G401 (cell line): ENCODE data around the gene C2orf80. TPM values are rescaled to one million over a fixed set of nuclear protein-coding genes. Genes with fewer than 3 reads are reported as not detected.

Source experiments
- DNase-seq: peaks from one replicate; pipeline ENCODE4 v3.0.0-alpha.2; 2015; ENCODE audit warnings: low spot score
- in situ Hi-C: cut with HindIII; loops from 2 replicates; pipeline ENCODE4 v1.10.0; 2016; ENCODE audit warnings: low sequenced_read_pairs, mixed read lengths
- total RNA-seq: library from RNA; depleted of rRNA; stranded (reverse); fragments of >200 nt; shearing (Covaris generic); gene quantifications from 2 replicates; pipeline ENCODE4 v1.2.3, GENCODE V29; 2014

C2orf80 gene
- total RNA-seq, 1 experiment from 2014 or later = 30.2 TPM

GRCh38 chr2:208183972-208184705, 5.7 kb downstream of the C2orf80 start:
- no peak for DNase-seq
- in situ Hi-C loops = no loop called here

GRCh38 chr2:208183526-208183925, 6.3 kb downstream of the C2orf80 start:
- no peak for DNase-seq
- in situ Hi-C loops = no loop called here

GRCh38 chr2:208182835-208183234, 7.0 kb downstream of the C2orf80 start:
- peak; percentile 15 for DNase-seq
- in situ Hi-C loops = no loop called here

GRCh38 chr2:208179028-208179609, 10.7 kb downstream of the C2orf80 start:
- DNase-seq = no peak
- in situ Hi-C loops = no loop called here

DNA sequence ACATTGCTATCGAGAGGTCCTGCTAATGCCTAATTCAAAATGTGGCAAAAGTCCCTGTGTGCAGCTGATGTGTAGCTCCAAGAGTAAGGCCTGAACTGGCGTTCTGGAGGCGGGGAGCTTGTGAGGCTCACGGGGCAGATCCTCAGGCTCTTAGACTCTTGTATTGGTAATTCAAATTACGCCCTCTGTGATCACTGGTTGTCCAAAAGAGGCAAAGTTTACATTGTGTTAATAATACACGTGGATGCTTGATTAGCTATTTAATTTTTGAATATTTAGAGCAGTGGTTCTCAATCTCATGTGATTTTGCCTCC, 14.0 kb downstream of the C2orf80 start:
- in situ Hi-C loops = no loop called here
- no peak for DNase-seq

GRCh38 chr2:208175069-208175839, 14.6 kb downstream of the C2orf80 start:
- peak; percentile 81 for DNase-seq
- in situ Hi-C loops = no loop called here

- no peak for DNase-seq
- in situ Hi-C loops = no loop called here
These were observed 15.7 kb downstream of the C2orf80 start for GRCh38 chr2:208174144-208174543.

DNA sequence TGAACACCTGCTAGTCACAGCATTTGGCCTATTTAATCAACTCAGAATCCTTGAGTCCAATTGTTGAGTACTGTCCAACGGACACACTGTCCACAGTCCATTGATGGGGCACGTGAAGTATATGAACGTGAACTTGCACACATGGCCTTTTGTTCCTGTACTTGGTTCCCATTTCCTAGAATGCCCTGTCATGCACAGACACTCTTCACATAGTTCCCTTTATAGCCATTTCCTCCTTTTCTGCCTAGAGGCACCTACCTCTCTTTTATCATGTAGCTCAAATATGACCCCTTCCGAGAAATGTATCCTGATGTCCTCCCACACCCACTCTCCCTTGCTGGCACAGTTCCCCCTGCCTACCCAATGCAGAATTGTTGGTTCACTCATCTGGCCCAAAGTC, 17.7 kb downstream of the C2orf80 start:
- in situ Hi-C loops = no loop called here

GRCh38 chr2:208164951-208165755, 24.7 kb downstream of the C2orf80 start:
- in situ Hi-C loops = no loop called here

More for the DNA sequence above, 17.7 kb downstream of the C2orf80 start:
- no peak for DNase-seq

DNA sequence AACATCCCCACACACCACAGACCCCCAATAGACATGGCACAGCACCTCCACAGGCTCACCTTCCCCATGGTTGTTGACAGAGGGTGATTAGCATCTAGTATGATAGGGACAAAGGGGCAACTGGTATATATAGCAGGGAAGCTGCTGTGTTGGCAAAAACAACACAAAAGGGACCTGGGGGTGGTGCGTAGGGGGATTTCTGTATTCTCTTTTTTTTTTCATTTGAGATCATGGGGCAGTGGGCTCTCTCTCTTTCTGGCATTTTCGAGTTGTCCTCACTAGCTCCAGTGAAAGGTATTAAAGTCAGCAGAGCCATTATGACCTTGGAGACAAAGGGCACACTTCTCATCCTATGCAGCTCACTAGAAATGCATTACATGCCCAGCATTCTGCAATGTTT, 26.3 kb downstream of the C2orf80 start, which contains the start of gene CRYGA:
Gene CRYGA (minus strand): TSS at position 101 of the 400 bp plus-strand sequence. CDS start 33 bp downstream, at position 68.
- in situ Hi-C loops = no loop called here
- DNase-seq = no peak

More at GRCh38 chr2:208164951-208165755, 24.7 kb downstream of the C2orf80 start:
- no peak for DNase-seq

DNA sequence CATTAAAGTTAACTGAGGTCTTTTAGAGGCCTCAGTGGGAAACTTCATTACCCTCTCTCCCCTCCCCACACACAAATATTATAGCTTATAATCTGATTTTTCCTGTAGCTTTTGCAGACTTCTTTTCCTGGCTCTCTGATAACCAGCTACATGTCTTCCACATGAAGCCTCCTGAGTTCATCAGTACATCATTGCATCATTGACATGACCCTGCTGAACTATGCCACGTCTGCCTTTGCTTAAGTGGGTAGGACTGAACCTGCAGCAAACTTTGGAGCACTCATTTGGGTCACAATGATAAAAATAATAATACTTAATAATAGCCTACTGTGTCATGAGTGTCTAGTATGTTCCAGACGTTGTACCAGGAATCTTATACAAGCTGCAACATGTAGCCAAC, 33.4 kb downstream of the C2orf80 start:
- in situ Hi-C loops = no loop called here

DNA sequence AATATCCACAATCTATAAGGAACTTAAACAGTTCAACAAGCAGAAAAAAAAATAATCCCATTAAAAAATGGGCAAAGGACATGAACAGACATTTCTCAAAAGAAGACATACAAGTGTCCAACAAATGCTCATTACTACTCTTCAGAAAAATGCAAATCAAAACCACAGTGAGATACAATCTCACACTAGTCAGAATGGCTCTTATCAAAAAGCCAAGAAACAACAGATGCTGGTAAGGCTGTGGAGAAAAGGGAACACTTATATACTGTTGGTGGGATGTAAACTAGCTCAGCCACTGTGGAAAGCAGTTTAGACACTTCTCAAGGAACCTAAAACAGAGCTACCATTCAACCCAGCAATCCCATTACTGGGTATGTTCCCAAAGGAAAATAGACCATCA, 36.7 kb downstream of the C2orf80 start:
- no peak for DNase-seq

More for the DNA sequence above, 33.4 kb downstream of the C2orf80 start:
- DNase-seq = no peak

GRCh38 chr2:208150956-208151355, 38.9 kb downstream of the C2orf80 start:
- in situ Hi-C loops = no loop called here

More for the DNA sequence above, 36.7 kb downstream of the C2orf80 start:
- in situ Hi-C loops = no loop called here

GRCh38 chr2:208150094-208150493, 39.7 kb downstream of the C2orf80 start:
- DNase-seq = no peak
- in situ Hi-C loops = no loop called here

More at GRCh38 chr2:208150956-208151355, 38.9 kb downstream of the C2orf80 start:
- no peak for DNase-seq

DNA sequence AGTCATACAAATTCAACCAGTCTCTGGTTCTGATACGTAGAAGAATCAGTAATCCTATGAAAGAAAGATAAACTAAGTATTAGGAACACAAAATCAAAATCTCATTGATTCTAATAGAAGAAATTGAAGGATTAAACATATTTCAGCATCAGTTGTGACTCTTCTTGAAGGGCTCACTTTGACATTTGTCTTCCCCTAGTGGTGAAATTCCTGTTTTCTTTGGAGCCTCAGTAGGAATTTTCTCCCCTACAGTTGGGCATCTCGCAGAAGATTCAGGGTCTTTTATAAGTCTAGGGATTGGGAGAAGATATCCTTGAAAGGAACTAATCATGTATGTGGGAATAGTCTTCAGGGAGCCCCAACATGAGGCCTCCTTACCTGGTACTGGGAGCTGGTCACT, 41.0 kb downstream of the C2orf80 start:
- in situ Hi-C loops = no loop called here
- DNase-seq = no peak

- no peak for DNase-seq
- in situ Hi-C loops = no loop called here
These were observed 42.1 kb downstream of the C2orf80 start for GRCh38 chr2:208147759-208148158.

GRCh38 chr2:208147008-208147407, 42.8 kb downstream of the C2orf80 start:
- no peak for DNase-seq
- in situ Hi-C loops = no loop called here

- DNase-seq = no peak
- in situ Hi-C loops = no loop called here
These were observed 43.8 kb downstream of the C2orf80 start, which contains the start of gene CRYGB for GRCh38 chr2:208146006-208146405. Gene CRYGB, minus strand, starts transcription at chr2:208146158. Its CDS starts 38 bp downstream, at chr2:208146120.
